Testis (tissue), 2 donors: ENCODE data around the gene FBXO3.

Source experiments
- POLR2A ChIP-seq: fragments of 450-650 bp; IDR thresholded peaks from one replicate; pipeline ENCODE4 v1.6.1; 2017; ENCODE audit warnings: antibody characterized with exemption, mild to moderate bottlenecking, moderate library complexity
- TF ChIP-seq, protein P1 (sequence below), 3 experiments: fragments of 450-650 bp in 2 of 3; fragments of 200-600 bp in 1 of 3; sonication (generic) in 1 of 3; IDR thresholded peaks; one replicate each; pipeline ENCODE4 v1.5.1; 2016 to 2019; ENCODE audit warnings: antibody characterized with exemption in 3 of 3, mild to moderate bottlenecking in 2 of 3, moderate library complexity in 1 of 3

DNA sequence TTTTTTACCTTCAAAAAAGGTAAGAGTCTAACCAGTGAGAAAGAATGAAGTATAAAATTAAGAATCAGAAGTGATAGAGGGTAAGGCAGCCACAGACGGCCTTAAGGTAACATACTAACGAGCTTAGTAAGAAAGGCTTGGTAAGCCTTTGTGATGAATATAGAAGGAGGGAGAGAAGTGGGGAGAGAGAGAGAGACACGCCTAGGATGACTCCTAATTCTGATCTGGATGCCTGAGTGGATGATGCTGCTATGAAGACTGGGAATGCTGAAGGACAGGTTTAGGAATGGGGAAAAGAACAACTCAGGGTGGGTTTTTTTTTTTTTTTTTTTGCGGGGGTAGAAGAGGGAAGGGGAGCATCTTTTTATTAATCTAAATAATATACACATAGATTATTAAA lies 4.8 kb downstream of the FBXO3 start:
- no peak for TF ChIP-seq POLR2A
- TF ChIP-seq, protein P1, sequence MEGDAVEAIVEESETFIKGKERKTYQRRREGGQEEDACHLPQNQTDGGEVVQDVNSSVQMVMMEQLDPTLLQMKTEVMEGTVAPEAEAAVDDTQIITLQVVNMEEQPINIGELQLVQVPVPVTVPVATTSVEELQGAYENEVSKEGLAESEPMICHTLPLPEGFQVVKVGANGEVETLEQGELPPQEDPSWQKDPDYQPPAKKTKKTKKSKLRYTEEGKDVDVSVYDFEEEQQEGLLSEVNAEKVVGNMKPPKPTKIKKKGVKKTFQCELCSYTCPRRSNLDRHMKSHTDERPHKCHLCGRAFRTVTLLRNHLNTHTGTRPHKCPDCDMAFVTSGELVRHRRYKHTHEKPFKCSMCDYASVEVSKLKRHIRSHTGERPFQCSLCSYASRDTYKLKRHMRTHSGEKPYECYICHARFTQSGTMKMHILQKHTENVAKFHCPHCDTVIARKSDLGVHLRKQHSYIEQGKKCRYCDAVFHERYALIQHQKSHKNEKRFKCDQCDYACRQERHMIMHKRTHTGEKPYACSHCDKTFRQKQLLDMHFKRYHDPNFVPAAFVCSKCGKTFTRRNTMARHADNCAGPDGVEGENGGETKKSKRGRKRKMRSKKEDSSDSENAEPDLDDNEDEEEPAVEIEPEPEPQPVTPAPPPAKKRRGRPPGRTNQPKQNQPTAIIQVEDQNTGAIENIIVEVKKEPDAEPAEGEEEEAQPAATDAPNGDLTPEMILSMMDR (IDR thresholded peaks at IDR 0.05): no peak
